Neural cell (in vitro differentiated cells): ENCODE results near the gene CD2. TPM values are rescaled to one million over a fixed set of nuclear protein-coding genes. Genes with fewer than 3 reads are reported as not detected.

Experiments
- H2AFZ ChIP-seq: fragments of 200-600, 300-800 bp; sonication (generic), shearing (Covaris generic); 2 replicates; pipeline ENCODE4 v1.6.0; 2014; ENCODE audit warnings: low read depth, mild to moderate bottlenecking, antibody characterized with exemption, low read length, moderate library complexity
- H3F3A ChIP-seq: fragments of 200-600 bp; shearing (Covaris generic); 2 replicates; pipeline ENCODE4 v1.6.1; 2016; ENCODE audit warnings: mild to moderate bottlenecking, moderate library complexity, mixed read lengths, antibody characterized with exemption, low read length; ENCODE audit not compliant: insufficient read depth, poor library complexity, severe bottlenecking
- H3K27ac ChIP-seq: fragments of 200-600, 300-800 bp; sonication (generic), shearing (Covaris generic); 2 replicates; pipeline ENCODE4 v1.5.1; 2014; ENCODE audit warnings: mild to moderate bottlenecking, low read length, moderate library complexity
- H3K27me3 ChIP-seq: fragments of 300-800, 200-600 bp; sonication (generic), shearing (Covaris generic); 2 replicates; pipeline ENCODE4 v1.6.0; 2014; ENCODE audit warnings: mild to moderate bottlenecking, low read depth, low read length, moderate library complexity; ENCODE audit not compliant: insufficient read depth
- H3K36me3 ChIP-seq: fragments of 300-800, 200-600 bp; sonication (generic), shearing (Covaris generic); 2 replicates; pipeline ENCODE4 v1.5.1; 2014; ENCODE audit warnings: mild to moderate bottlenecking, antibody characterized with exemption, low read length, moderate library complexity; ENCODE audit not compliant: insufficient read depth
- H3K4me2 ChIP-seq: fragments of 300-800, 200-600 bp; sonication (generic), shearing (Covaris generic); 2 replicates; pipeline ENCODE4 v1.6.0; 2014; ENCODE audit warnings: mild to moderate bottlenecking, low read length
- H3K4me3 ChIP-seq: fragments of 300-800, 200-600 bp; sonication (generic), shearing (Covaris generic); 2 replicates; pipeline ENCODE4 v1.5.1; 2014; ENCODE audit warnings: mild to moderate bottlenecking, low read length, moderate library complexity
- H3K79me2 ChIP-seq: fragments of 200-600 bp; shearing (Covaris generic); replicated peaks from 2 replicates; pipeline ENCODE4 v1.6.0; 2014; ENCODE audit warnings: mild to moderate bottlenecking, low read length, moderate library complexity; ENCODE audit not compliant: insufficient read depth
- H3K9ac ChIP-seq: fragments of 300-800, 200-600 bp; sonication (generic), shearing (Covaris generic); 2 replicates; pipeline ENCODE4 v1.6.1; 2016; ENCODE audit warnings: mild to moderate bottlenecking, low read length, mixed read lengths
- H3K9me2 ChIP-seq: fragments of 200-600 bp; shearing (Covaris generic); 2 replicates; pipeline ENCODE4 v1.6.1; 2016; ENCODE audit warnings: mild to moderate bottlenecking, low read length, mixed read lengths; ENCODE audit not compliant: insufficient read depth
- H3K9me3 ChIP-seq: fragments of 200-600, 300-800 bp; sonication (generic), shearing (Covaris generic); 2 replicates; pipeline ENCODE4 v1.6.1; 2016; ENCODE audit warnings: mild to moderate bottlenecking, mixed run types, low read length, moderate library complexity, mixed read lengths
- H4K20me1 ChIP-seq: fragments of 200-600 bp; shearing (Covaris generic); 2 replicates; pipeline ENCODE4 v1.6.1; 2016; ENCODE audit warnings: mild to moderate bottlenecking, mixed run types; ENCODE audit not compliant: insufficient read depth
- CTCF ChIP-seq: fragments of 450-650 bp; IDR thresholded peaks from 2 replicates; pipeline ENCODE4 v1.5.1; 2014; ENCODE audit warnings: antibody characterized with exemption, mild to moderate bottlenecking, moderate library complexity; ENCODE audit not compliant: poor library complexity, severe bottlenecking
- EP300 ChIP-seq: fragments of 450-650 bp; conservative IDR thresholded peaks from 2 replicates; pipeline ENCODE4 v1.6.1; 2014; ENCODE audit warnings: antibody characterized with exemption, mild to moderate bottlenecking, moderate library complexity; ENCODE audit not compliant: poor library complexity, severe bottlenecking
- EZH2 ChIP-seq: fragments of 200-600, 300-800 bp; shearing (Covaris generic), sonication (generic); IDR thresholded peaks from 2 replicates; pipeline ENCODE4 v1.6.1; 2014; ENCODE audit warnings: antibody characterized with exemption, low read length, borderline replicate concordance, mild to moderate bottlenecking; ENCODE audit not compliant: insufficient read depth, poor library complexity, severe bottlenecking
- MXI1 ChIP-seq: fragments of 450-650 bp; conservative IDR thresholded peaks from 2 replicates; pipeline ENCODE4 v1.6.1; 2014; ENCODE audit warnings: antibody characterized with exemption, mild to moderate bottlenecking; ENCODE audit not compliant: poor library complexity, severe bottlenecking
- POLR2AphosphoS5 ChIP-seq: IDR thresholded peaks from 2 replicates; pipeline ENCODE4 v1.6.1; 2012
- RAD21 ChIP-seq: fragments of 450-650 bp; conservative IDR thresholded peaks from 2 replicates; pipeline ENCODE4 v1.6.1; 2014; ENCODE audit warnings: antibody characterized with exemption, mild to moderate bottlenecking, moderate library complexity
- SMC3 ChIP-seq: fragments of 450-650 bp; conservative IDR thresholded peaks from 2 replicates; pipeline ENCODE4 v1.6.1; 2014; ENCODE audit warnings: antibody characterized with exemption, mild to moderate bottlenecking, moderate library complexity; ENCODE audit not compliant: poor library complexity
- TAF1 ChIP-seq: IDR thresholded peaks from 2 replicates; pipeline ENCODE4 v1.6.1; 2012; ENCODE audit warnings: low read depth
- polyA plus RNA-seq: library from polyadenylated mRNA; depleted of rRNA; stranded (reverse); fragments of >200 nt; gene quantifications from 2 replicates; pipeline ENCODE4 v1.2.3, GENCODE V29; 2014
- TF ChIP-seq, protein P1 (sequence below): IDR thresholded peaks from 2 replicates; pipeline ENCODE4 v1.6.1; 2012; ENCODE audit warnings: borderline replicate concordance

CD2 gene
- polyA plus RNA-seq, 1 donor from 2014 or later, result not detected

GRCh38 chr1:116748272-116748671 lies 6.0 kb upstream of the CD2 start:
- Histone ChIP-seq H4K20me1 (no peaks in the 10 kb centered on the region), H3K9me3 (peaks cover 6% of the 10 kb centered on the region), H3K27me3 (no peaks in the 10 kb centered on the region), H3K36me3 (no peaks in the 10 kb centered on the region), H3K9me2 (no peaks in the 10 kb centered on the region), H2AFZ (no peak overlapping the region), H3K27ac (no peak overlapping the region), H3K4me2 (no peak overlapping the region), H3F3A (no peaks in the 10 kb centered on the region), H3K79me2 (no peaks in the 10 kb centered on the region), H3K4me3 (no peak overlapping the region), H3K9ac (no peak overlapping the region)
- no peak for TF ChIP-seq MXI1
- TF ChIP-seq EZH2, result no peak
- TF ChIP-seq, protein P1, sequence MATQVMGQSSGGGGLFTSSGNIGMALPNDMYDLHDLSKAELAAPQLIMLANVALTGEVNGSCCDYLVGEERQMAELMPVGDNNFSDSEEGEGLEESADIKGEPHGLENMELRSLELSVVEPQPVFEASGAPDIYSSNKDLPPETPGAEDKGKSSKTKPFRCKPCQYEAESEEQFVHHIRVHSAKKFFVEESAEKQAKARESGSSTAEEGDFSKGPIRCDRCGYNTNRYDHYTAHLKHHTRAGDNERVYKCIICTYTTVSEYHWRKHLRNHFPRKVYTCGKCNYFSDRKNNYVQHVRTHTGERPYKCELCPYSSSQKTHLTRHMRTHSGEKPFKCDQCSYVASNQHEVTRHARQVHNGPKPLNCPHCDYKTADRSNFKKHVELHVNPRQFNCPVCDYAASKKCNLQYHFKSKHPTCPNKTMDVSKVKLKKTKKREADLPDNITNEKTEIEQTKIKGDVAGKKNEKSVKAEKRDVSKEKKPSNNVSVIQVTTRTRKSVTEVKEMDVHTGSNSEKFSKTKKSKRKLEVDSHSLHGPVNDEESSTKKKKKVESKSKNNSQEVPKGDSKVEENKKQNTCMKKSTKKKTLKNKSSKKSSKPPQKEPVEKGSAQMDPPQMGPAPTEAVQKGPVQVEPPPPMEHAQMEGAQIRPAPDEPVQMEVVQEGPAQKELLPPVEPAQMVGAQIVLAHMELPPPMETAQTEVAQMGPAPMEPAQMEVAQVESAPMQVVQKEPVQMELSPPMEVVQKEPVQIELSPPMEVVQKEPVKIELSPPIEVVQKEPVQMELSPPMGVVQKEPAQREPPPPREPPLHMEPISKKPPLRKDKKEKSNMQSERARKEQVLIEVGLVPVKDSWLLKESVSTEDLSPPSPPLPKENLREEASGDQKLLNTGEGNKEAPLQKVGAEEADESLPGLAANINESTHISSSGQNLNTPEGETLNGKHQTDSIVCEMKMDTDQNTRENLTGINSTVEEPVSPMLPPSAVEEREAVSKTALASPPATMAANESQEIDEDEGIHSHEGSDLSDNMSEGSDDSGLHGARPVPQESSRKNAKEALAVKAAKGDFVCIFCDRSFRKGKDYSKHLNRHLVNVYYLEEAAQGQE, result no peak
- no peak for TF ChIP-seq TAF1
- no peak for TF ChIP-seq CTCF
- TF ChIP-seq EP300, result no peak
- no peak for TF ChIP-seq RAD21
- no peak for TF ChIP-seq POLR2AphosphoS5
- TF ChIP-seq SMC3, result no peak

DNA sequence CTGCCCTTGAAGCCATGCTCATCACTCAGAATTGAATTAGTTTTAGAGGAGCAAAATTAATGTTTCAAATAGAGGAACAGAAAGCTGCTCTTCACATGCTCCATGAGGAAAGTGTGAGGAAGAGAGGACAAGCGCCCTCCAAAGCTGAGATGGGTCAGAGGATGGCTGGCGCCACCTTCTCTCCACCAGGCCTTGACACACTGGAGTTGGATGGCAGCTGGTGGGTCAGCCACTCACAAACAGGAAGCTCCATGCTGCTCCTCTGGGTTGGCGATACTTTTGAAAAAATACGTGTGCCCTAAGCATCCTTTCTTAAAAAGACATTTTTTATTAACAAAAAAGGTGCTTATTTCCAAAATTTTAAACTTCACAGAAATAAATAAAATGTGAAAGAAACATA lies 3.1 kb upstream of the CD2 start:
- no peak overlapping the region for H2AFZ ChIP-seq
- H4K20me1 ChIP-seq, result no peaks in the 10 kb centered on the region
- TF ChIP-seq EZH2 (no peak), EP300 (no peak), CTCF (no peak), TAF1 (no peak), SMC3 (no peak), POLR2AphosphoS5 (no peak), MXI1 (no peak), RAD21 (no peak)
- TF ChIP-seq, protein P1, result no peak

More for the DNA sequence above, 3.1 kb upstream of the CD2 start:
- H3K9me3 ChIP-seq, result no peaks in the 10 kb centered on the region
- no peaks in the 10 kb centered on the region for H3K36me3 ChIP-seq
- H3K4me2 ChIP-seq, result no peak overlapping the region
- no peak overlapping the region for H3K9ac ChIP-seq
- no peaks in the 10 kb centered on the region for H3K9me2 ChIP-seq
- no peak overlapping the region for H3K27ac ChIP-seq
- H3K4me3 ChIP-seq, result no peak overlapping the region
- no peaks in the 10 kb centered on the region for H3K27me3 ChIP-seq
- H3F3A ChIP-seq, result no peaks in the 10 kb centered on the region
- no peaks in the 10 kb centered on the region for H3K79me2 ChIP-seq
